ENCODE results near the gene NEK6. TPM values are rescaled to one million over a fixed set of nuclear protein-coding genes. Genes with fewer than 3 reads are reported as not detected.

The NEK6 gene
- total RNA-seq, 2 experiments from 2014 or later: 5.6 to 16.4 TPM

GRCh38 chr9:124377551-124378406 lies 120.0 kb downstream of the NEK6 start:
- ChIA-PET CTCF (ENCODE audit: unreplicated experiment) (no interaction called here), POLR2A (interaction anchor here (0.5 to 1.5 kb wide), 4 partner anchors 10 to 276 kb away, joined by 3 to 4 read pairs (median 3); no protein-coding TSS in a partner anchor)
- intact Hi-C loops (cut with micrococcal nuclease; ENCODE audit: unreplicated experiment): no loop called here
- Histone ChIP-seq H3K9me2 (ENCODE audit: insufficient read depth, low read length) (no peaks in the 10 kb centered on the region), H3K36me3 (ENCODE audit: insufficient read depth, low read length) (peaks cover 76% of the 10 kb centered on the region), H4K20me1 (ENCODE audit: insufficient read depth, low read length) (no peaks in the 10 kb centered on the region), H2AFZ (ENCODE audit: low read length) (no peak overlapping the region), H3K4me1 (ENCODE audit: insufficient read depth, low read length, poor library complexity, severe bottlenecking) (no peaks in the 10 kb centered on the region), H3K9me3 (ENCODE audit: low read length) (0 out of 2 replicates have a peak, but pooled peaks cover 6% of the 10 kb centered on the region), H3K79me2 (ENCODE audit: insufficient read depth, low read depth, low read length) (no peaks in the 10 kb centered on the region), H3K4me3 (ENCODE audit: low read depth, low read length, poor library complexity, severe bottlenecking) (no peak overlapping the region), H3K4me2 (ENCODE audit: low read length) (no peak overlapping the region), H3K27ac (ENCODE audit: low read depth, low read length, poor library complexity, severe bottlenecking) (no peak overlapping the region)
- TF ChIP-seq EZH2phosphoT487 (IDR thresholded peaks at IDR 0.05; ENCODE audit: borderline replicate concordance, low read depth, low read length) (no peak), CTCF (conservative IDR thresholded peaks at IDR 0.05; ENCODE audit: low read length) (no peak)
- no peak for DNase-seq (ENCODE audit: low spot score)
- BruUV-seq (replicated peaks): no TSS peak

- intact Hi-C loops (cut with micrococcal nuclease; ENCODE audit: unreplicated experiment): no loop called here
- CTCF ChIA-PET (ENCODE audit: unreplicated experiment): no interaction called here
- TF ChIP-seq CTCF (conservative IDR thresholded peaks at IDR 0.05; ENCODE audit: low read length): no peak
- no peak for TF ChIP-seq EZH2phosphoT487 (IDR thresholded peaks at IDR 0.05; ENCODE audit: borderline replicate concordance, low read depth, low read length)
- H3K9me2 ChIP-seq (ENCODE audit: insufficient read depth, low read length): no peaks in the 10 kb centered on the region
- H3K4me1 ChIP-seq (ENCODE audit: insufficient read depth, low read length, poor library complexity, severe bottlenecking): no peaks in the 10 kb centered on the region
- H3K36me3 ChIP-seq (ENCODE audit: insufficient read depth, low read length): peaks cover 69% of the 10 kb centered on the region
- no peak overlapping the region for H2AFZ ChIP-seq (ENCODE audit: low read length)
- H3K4me3 ChIP-seq (ENCODE audit: low read depth, low read length, poor library complexity, severe bottlenecking): no peak overlapping the region
- no TSS peak for BruUV-seq (replicated peaks)
- POLR2A ChIA-PET: no interaction called here
- H3K27ac ChIP-seq (ENCODE audit: low read depth, low read length, poor library complexity, severe bottlenecking): no peak overlapping the region
- no peak for DNase-seq (ENCODE audit: low spot score)
- H4K20me1 ChIP-seq (ENCODE audit: insufficient read depth, low read length): no peaks in the 10 kb centered on the region; the same call in 1 of the 2 replicates
- peaks cover 15% of the 10 kb centered on the region; the same call in 1 of the 2 replicates for H3K79me2 ChIP-seq (ENCODE audit: insufficient read depth, low read depth, low read length)
- no peaks in the 10 kb centered on the region for H3K9me3 ChIP-seq (ENCODE audit: low read length)
- H3K4me2 ChIP-seq (ENCODE audit: low read length): no peak overlapping the region
Measured at GRCh38 chr9:124381170-124381945, 123.6 kb downstream of the NEK6 start.
